HG03520 (cell line): ENCODE data around the gene LSM6.
A peak's percentile ranks its signal among the peaks of the same experiment; 100 is the strongest.

ENCODE experiments used
- ATAC-seq: cut with Tn5 transposase; IDR thresholded peaks from one replicate; pipeline ENCODE4 v1.9.1; 2021; ENCODE audit warnings: mild to moderate bottlenecking, moderate library complexity; ENCODE audit not compliant: unreplicated experiment

The LSM6 gene

DNA sequence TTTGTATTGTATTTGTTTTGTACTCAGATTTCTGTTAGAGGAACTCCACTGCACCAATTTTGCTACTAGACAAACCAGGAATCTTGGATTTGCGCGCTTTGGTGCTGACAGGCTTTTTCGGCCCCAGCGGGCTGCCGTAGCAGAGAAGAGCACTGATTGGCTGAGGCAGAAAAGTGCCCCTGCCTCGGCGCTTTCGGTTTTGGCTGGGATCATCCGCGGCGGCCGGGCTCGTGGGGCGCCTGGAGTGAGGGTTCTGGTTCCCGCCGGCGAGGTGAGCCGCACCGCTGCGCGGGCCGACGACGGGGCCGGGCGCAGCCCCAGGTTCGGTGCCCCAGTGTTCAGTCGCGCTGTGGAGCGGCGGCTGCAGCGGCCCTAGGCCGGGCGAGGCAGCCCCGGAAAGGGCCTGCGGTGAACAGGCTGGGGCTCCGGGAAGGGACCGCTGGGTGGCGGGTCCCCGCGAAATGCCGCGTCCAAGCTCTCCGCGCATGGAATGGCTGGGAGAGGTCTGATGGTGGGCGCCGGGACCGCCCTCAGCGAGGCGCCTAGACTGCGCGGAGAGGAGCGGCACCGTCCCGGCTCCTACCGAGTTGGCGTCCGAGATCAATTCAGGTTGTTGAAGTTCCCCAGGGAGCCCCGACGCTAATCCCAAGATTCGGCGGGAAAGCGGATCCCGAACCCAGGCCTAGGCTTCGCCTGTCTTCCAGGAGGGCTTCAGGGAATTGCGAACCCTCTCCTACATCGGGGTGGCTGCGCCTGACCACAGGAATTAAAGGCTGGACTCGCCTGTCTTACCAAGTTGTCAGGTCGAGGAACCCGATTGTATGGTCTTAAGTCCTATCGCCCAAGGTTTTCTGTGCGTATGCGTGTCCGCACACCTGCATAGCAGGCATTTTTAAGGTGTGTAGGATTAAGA, at the start of gene LSM6:
TSS of gene LSM6 (plus strand) at position 178 of the 913 bp plus-strand sequence. CDS start 7,204 bp downstream, outside the sequence.
- peak; percentile 89 for ATAC-seq

DNA sequence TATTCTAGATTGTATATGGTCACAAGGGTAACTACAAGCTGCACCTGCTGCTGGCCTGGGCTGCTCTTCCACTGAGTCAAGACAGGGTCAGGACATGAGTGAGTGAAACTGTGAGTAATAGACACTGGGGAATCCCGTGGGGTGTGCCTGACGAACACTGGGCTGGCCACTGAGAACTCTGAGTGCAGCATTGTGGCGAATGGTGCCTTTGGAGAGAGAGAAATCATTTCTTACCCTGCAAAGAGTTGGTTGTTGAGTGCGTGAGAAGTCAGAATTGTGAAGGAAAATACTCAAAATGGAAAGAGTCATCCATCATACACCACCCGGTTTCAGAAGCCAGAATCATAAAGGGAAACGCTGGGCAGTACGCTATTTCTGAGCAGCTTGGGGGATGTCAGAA, 43.1 kb upstream of the LSM6 start:
- ATAC-seq: peak; percentile 100

DNA sequence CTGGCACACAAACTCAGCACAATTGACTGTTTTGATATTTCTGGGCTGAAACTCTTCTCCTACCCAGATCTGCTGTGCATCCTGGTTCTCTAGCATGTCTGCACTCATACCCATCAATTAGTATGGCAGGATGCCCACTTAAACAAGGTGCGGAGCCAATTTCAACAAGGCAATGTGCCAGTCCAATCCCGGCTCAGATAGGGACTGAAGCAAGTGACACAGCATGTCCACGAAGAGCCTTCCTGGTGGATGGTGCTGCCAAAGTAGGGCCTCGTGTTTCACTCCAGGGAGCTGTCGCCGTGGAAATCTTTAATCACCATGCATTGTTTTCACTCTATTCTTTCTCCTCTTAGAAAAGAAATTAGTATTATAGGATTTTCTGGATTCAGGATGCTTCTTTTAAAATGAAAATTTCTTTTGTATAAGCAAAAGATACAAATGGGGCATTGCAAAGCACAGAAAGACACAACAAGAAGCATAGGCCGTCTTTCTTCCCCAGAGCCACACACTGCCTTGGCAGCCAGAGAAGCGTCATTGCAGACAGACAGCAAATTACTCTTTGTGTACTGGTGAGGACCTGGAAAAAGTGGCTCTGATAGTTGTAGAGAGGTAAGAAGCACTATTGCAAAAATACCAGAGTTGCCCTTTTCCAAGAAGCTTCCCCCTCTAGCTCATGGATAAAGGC, 40.6 kb upstream of the LSM6 start:
- no peak for ATAC-seq

GRCh38 chr4:146135941-146136340, 39.6 kb upstream of the LSM6 start:
- no peak for ATAC-seq

- no peak for ATAC-seq
Observed at GRCh38 chr4:146142768-146143167, 32.8 kb upstream of the LSM6 start.

GRCh38 chr4:146143888-146144287, 31.6 kb upstream of the LSM6 start:
- no peak for ATAC-seq

- no peak for ATAC-seq
Observed at GRCh38 chr4:146146918-146147317, 28.6 kb upstream of the LSM6 start.

GRCh38 chr4:146148021-146148420, 27.5 kb upstream of the LSM6 start:
- no peak for ATAC-seq

GRCh38 chr4:146154057-146154456, 21.5 kb upstream of the LSM6 start:
- ATAC-seq: no peak

DNA sequence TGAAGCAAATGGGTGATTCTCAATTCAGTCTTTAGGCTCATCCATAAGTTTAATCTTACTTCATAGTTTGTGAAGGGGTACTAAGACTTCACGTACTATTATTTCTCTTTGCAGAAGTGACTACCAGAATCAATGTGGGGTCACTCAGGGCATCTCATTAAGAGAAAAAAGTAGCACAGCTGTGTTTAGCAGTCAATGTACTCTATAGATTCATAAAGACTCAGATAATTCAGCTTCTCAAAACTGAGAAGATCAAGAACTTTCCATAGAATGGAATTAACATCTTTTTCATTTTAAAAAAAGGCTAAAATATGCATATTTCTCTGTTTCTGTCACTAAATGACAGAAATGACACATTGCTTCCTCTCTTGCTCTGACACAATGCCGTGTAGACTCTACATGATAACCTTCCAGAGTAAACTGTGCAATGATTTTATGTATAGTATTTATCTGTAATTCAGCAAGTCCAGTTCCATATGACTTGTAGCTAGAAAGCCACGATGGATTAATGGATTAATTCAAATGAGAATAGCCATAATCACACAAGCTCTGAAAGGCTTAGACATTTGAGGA, 20.3 kb upstream of the LSM6 start:
- ATAC-seq: peak; percentile 50

- ATAC-seq: no peak
Observed at GRCh38 chr4:146158036-146158745, 17.3 kb upstream of the LSM6 start.

DNA sequence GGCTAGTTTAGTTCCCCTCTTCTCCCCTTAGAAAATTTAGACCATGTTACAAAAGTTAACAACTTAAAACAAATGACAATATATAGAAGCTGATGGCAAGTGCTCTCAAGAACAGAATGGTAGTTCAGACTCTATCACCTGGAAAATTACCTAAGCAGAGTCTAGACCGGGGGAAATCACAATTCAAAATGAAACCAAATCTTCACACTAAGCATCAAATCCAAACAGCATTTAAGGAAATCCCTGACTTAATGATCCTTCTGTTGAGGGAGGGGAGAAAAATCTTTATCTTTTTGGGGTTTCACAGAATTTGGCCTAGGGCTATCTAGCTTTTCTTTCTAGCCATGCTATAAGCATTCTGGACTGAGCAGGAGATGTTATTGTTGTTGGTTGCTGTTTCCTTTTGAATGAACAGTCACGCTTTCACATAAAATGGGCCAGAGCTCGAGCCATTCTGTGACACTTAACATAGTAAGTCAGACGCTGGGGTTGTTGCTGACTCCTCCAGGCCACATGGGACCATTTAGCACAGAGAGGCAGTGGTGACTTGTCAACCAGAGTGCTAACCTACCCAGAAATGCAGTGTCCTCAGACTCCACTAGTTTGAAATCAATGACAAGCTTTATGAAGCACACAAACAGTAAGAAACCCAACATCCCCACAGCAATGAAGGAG, 16.0 kb upstream of the LSM6 start:
- ATAC-seq: peak; percentile 64

DNA sequence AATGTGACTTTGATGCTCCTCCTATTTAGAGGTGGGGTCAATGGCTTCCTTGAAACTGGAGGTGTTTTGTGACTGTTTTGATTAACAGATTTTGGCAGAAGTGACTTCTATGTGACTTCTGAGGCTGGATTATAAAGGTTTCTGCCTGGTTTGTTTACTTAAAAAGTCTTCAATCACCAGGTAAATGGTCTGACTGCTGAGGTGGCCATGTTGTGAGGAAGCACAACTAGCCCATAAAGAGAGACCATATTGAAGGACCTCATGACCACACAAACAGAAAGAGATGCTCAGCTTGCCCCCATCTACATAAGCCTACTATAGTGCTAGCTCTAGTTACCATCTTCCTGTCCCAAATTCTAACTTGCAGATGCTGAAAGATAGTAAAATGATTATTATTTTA, 14.3 kb upstream of the LSM6 start:
- ATAC-seq: no peak

- ATAC-seq: no peak
Observed at GRCh38 chr4:146165221-146165620, 10.3 kb upstream of the LSM6 start.

GRCh38 chr4:146165840-146166239, 9.7 kb upstream of the LSM6 start:
- no peak for ATAC-seq

GRCh38 chr4:146170149-146170548, 5.4 kb upstream of the LSM6 start:
- no peak for ATAC-seq

- ATAC-seq: no peak
Observed at GRCh38 chr4:146176891-146177290, 1.4 kb downstream of the LSM6 start.

GRCh38 chr4:146178126-146178525, 2.6 kb downstream of the LSM6 start:
- no peak for ATAC-seq

GRCh38 chr4:146179784-146180370, 4.4 kb downstream of the LSM6 start:
- no peak for ATAC-seq

GRCh38 chr4:146182443-146182842, 6.9 kb downstream of the LSM6 start:
- no peak for ATAC-seq
